Measurements from ENCODE around the gene PRR29.

DNA sequence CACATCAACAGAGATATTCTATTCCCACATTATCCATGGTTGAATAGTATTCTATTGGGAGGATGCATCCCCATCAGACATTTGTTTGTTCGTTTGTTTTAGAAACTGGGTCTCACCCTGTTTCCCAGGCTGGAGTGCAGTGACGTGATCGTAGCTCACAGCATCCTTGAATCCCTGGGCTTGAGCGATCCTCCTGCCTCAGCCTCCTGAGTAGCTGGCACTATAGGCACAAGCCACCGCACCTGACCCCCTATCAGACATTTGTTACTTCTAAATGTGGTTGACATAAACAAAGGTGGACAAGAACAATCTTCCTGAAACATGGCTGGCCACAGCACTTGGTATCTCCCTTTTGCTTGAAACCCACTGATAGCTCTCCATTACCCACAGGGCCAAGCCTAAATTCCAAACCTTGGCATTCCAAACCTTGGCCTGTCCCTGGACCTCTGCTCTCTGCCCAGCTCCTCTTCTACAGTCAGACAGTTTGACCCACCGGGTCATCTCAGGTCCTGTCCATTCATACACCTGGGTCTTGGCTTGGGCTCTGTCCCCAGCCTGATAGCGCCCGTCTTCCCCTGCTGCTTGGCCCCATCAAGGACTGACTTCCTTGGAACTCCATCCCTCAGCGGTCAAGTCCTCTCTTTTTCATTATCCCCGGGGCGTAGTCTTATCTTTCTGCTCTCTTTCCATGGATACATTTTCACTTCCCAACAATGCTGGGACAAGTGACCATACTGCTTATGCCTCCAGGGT lies 1.5 kb upstream of the PRR29 start:
- TF ChIP-seq CTCF (IDR thresholded peaks at IDR 0.05; ENCODE audit: low read depth, low read length, poor library complexity, severe bottlenecking), result no peak
- no peak for TF ChIP-seq EZH2phosphoT487 (IDR thresholded peaks at IDR 0.05; ENCODE audit: borderline replicate concordance, low read length)
